ENCODE measurements around the gene TMEM147. TPM values are rescaled to one million over a fixed set of nuclear protein-coding genes. Genes with fewer than 3 reads are reported as not detected.

The TMEM147 gene
- total RNA-seq, 1 donor from 2014 or later = 99.7 TPM

- H3K4me3 ChIP-seq = no peak overlapping the region
- peaks cover 0 to 15% of the 10 kb centered on the region in 2 donors for H3K4me1 ChIP-seq
- intact Hi-C loops (cut with DNase I) = loop anchor here (2.0 to 10.0 kb wide), 2 partner anchors 33 to 869 kb away; partner anchors contain the start of genes SCGB2B2 and ZNF302
- DNase-seq (ENCODE audit: low spot score in 2 of 2) = no peak
- TF ChIP-seq, protein P1, sequence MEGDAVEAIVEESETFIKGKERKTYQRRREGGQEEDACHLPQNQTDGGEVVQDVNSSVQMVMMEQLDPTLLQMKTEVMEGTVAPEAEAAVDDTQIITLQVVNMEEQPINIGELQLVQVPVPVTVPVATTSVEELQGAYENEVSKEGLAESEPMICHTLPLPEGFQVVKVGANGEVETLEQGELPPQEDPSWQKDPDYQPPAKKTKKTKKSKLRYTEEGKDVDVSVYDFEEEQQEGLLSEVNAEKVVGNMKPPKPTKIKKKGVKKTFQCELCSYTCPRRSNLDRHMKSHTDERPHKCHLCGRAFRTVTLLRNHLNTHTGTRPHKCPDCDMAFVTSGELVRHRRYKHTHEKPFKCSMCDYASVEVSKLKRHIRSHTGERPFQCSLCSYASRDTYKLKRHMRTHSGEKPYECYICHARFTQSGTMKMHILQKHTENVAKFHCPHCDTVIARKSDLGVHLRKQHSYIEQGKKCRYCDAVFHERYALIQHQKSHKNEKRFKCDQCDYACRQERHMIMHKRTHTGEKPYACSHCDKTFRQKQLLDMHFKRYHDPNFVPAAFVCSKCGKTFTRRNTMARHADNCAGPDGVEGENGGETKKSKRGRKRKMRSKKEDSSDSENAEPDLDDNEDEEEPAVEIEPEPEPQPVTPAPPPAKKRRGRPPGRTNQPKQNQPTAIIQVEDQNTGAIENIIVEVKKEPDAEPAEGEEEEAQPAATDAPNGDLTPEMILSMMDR (IDR thresholded peaks at IDR 0.05) = no peak
- no peak overlapping the region for H3K27ac ChIP-seq
- H3K9me3 ChIP-seq = no peaks in the 10 kb centered on the region
- H3K27me3 ChIP-seq = no peaks in the 10 kb centered on the region
- peaks cover 0 to 3% of the 10 kb centered on the region in 2 donors for H3K36me3 ChIP-seq
Observed at GRCh38 chr19:35543280-35544109, 1.9 kb upstream of the TMEM147 start.

GRCh38 chr19:35544110-35544802, 1.2 kb upstream of the TMEM147 start:
- H3K4me1 ChIP-seq = peaks cover 0 to 15% of the 10 kb centered on the region in 2 donors
- no peaks in the 10 kb centered on the region for H3K9me3 ChIP-seq
- DNase-seq (ENCODE audit: low spot score in 2 of 2) = no peak
- TF ChIP-seq, protein P1 (IDR thresholded peaks at IDR 0.05) = no peak
- H3K27ac ChIP-seq = peak overlapping the region in 1 of 2 donors; percentile 88
- peak overlapping the region; percentile 87 to 88 for H3K4me3 ChIP-seq
- H3K27me3 ChIP-seq = no peaks in the 10 kb centered on the region
- H3K36me3 ChIP-seq = peaks cover 0 to 3% of the 10 kb centered on the region in 2 donors
- intact Hi-C loops (cut with DNase I) = loop anchor here (2.0 to 10.0 kb wide), 2 partner anchors 33 to 869 kb away; partner anchors contain the start of genes SCGB2B2 and ZNF302

GRCh38 chr19:35545855-35546381, 492 bp downstream of the TMEM147 start:
- TF ChIP-seq, protein P1 (IDR thresholded peaks at IDR 0.05) = no peak
- peak in 1 of 2 donors; percentile 78 for DNase-seq (ENCODE audit: low spot score in 2 of 2)
- Histone ChIP-seq H3K27me3 (no peaks in the 10 kb centered on the region), H3K36me3 (peaks cover 0 to 3% of the 10 kb centered on the region in 2 donors), H3K4me1 (peaks cover 0 to 15% of the 10 kb centered on the region in 2 donors), H3K27ac (peak overlapping the region; percentile 76 to 88), H3K9me3 (no peaks in the 10 kb centered on the region), H3K4me3 (peak overlapping the region; percentile 87 to 88)
- intact Hi-C loops (cut with DNase I) = loop anchor here (1.0 to 10.0 kb wide), 8 partner anchors 35 to 871 kb away; partner anchors contain the start of genes ARHGAP33, ETV2, HAUS5 and RBM42

DNA sequence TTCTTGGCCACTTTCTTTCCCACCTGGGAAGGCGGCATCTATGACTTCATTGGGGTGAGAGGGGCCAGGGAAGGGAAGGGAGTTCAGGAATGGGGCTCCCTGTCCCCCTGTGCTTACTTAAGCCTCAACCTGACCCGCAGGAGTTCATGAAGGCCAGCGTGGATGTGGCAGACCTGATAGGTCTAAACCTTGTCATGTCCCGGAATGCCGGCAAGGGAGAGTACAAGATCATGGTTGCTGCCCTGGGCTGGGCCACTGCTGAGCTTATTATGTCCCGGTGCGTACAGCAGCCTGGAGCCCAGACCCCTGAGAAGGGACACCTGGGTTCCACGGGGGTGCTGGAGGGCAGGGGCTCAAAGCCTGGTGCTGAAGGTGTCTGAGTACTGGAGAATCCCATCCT, 1.1 kb downstream of the TMEM147 start:
- H3K36me3 ChIP-seq = peaks cover 0 to 3% of the 10 kb centered on the region in 2 donors
- TF ChIP-seq, protein P1 (IDR thresholded peaks at IDR 0.05) = no peak
- H3K27ac ChIP-seq = no peak overlapping the region
- no peaks in the 10 kb centered on the region for H3K27me3 ChIP-seq
- peaks cover 0 to 15% of the 10 kb centered on the region in 2 donors for H3K4me1 ChIP-seq
- no peak for DNase-seq (ENCODE audit: low spot score in 2 of 2)
- intact Hi-C loops (cut with DNase I) = loop anchor here (5.0 to 10.0 kb wide), 4 partner anchors 96 to 872 kb away; partner anchors contain the start of genes ARHGAP33, ETV2, SCGB2B2 and USF2
- no peaks in the 10 kb centered on the region for H3K9me3 ChIP-seq
- H3K4me3 ChIP-seq = peak overlapping the region; percentile 87 to 88

DNA sequence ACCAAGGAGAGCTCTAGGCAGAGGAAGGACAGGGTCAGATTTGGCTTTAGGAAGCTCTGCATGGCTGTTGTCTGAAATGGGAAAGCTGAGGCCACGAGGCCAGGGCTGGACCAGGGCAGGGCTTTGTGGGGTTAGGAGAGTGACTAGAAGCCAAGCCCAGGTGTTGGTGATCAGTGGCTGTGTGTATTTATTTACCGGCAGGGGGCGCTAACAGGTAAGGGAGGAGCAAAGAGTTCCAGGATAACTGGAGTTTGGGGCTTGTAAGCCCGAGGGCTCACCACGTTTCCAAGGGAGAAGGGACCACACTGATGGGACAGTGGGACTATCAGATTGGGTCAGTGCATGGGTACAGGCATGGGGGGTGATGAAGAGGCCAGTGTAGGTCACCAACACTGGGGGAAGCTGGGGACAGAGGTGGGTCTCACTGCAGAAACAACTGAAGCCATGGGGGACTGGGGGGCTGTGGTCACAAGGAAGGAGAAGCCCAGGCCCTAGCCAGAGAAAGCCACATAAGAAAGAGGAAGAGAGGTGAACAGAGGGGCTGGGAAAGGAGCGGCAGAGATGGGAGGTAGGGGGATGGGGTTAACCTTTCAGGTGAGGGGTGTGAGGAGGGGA, 3.9 kb downstream of the TMEM147 start:
- DNase-seq (ENCODE audit: low spot score in 2 of 2) = no peak
- intact Hi-C loops (cut with DNase I) = loop anchor here (1.0 to 10.0 kb wide), 5 partner anchors 93 to 874 kb away; partner anchors contain the start of genes ARHGAP33, ETV2, SCGB2B2 and USF2
- no peaks in the 10 kb centered on the region for H3K9me3 ChIP-seq

More for the DNA sequence above, 3.9 kb downstream of the TMEM147 start:
- H3K4me3 ChIP-seq = no peak overlapping the region
- H3K4me1 ChIP-seq = peaks cover 0 to 15% of the 10 kb centered on the region in 2 donors
- H3K27me3 ChIP-seq = no peaks in the 10 kb centered on the region
- H3K36me3 ChIP-seq = peaks cover 0 to 3% of the 10 kb centered on the region in 2 donors
- no peak overlapping the region for H3K27ac ChIP-seq
- TF ChIP-seq, protein P1 (IDR thresholded peaks at IDR 0.05) = peak; percentile 49 to 73 (median 53)

All from ascending aorta (tissue), 2 donors.